Activated CD4-positive, alpha-beta T cell treated with anti-CD3 and anti-CD28 coated beads, Interleukin-2, amount 50 U/mL, for 24 hours (primary cell): ENCODE measurements around the gene NIPSNAP3A.

Experiments used
- DNase-seq, 2 donors: peaks; one replicate each; pipeline ENCODE4 v3.0.0-alpha.2; 2020; ENCODE audit warnings: low read depth in 1 of 2, low spot score in 1 of 2

The NIPSNAP3A gene

GRCh38 chr9:104802906-104803305, 55.4 kb downstream of the NIPSNAP3A start:
- no peak for DNase-seq

GRCh38 chr9:104805441-104805840, 58.0 kb downstream of the NIPSNAP3A start:
- DNase-seq, result no peak

- DNase-seq, result no peak
Observed at GRCh38 chr9:104808035-104808614, 60.6 kb downstream of the NIPSNAP3A start.
